IMR-90 (cell line): ENCODE results near the gene NXPE1. TPM values are rescaled to one million over a fixed set of nuclear protein-coding genes. Genes with fewer than 3 reads are reported as not detected.

Experiments used
- ATAC-seq: fragments of 200-7000 bp; cut with Tn5 transposase; 2 replicates; pipeline ENCODE4 v1.9.1; 2020; ENCODE audit warnings: low read depth, mild to moderate bottlenecking, moderate library complexity
- BruUV-seq: library from RNA; stranded (reverse); fragments of 400-500 nt; replicated peaks from 2 replicates; lab custom pipeline; 2021; lab: Mats Ljungman, UMichigan
- CTCF ChIA-PET: fragments of 300-600 bp; formaldehyde crosslinking; extraction: SDS; loops from one replicate; lab custom pipeline; 2021; ENCODE audit warnings: antibody characterized with exemption; lab: Yijun Ruan, JAX
- POLR2A ChIA-PET: fragments of 300-600 bp; sonication (Branson Sonifier 250); formaldehyde crosslinking; loops from one replicate; lab custom pipeline; 2022; ENCODE audit warnings: antibody characterized with exemption; ENCODE audit not compliant: unreplicated experiment; lab: Charles Lee
- DNase-seq: peaks from one replicate; pipeline ENCODE4 v3.0.0; 2013
- H2AFZ ChIP-seq: replicated peaks from 2 replicates; pipeline ENCODE3; 2013; ENCODE audit warnings: low read length, mild to moderate bottlenecking; ENCODE audit not compliant: poor library complexity
- H2AK5ac ChIP-seq: 2 replicates; pipeline ENCODE4 v1.6.1; 2013; ENCODE audit warnings: low read depth, low read length, inconsistent platforms
- H2AK9ac ChIP-seq: replicated peaks from 2 replicates; pipeline ENCODE3; 2013; ENCODE audit warnings: mild to moderate bottlenecking, low read depth, low read length, moderate library complexity; ENCODE audit not compliant: poor library complexity
- H2BK120ac ChIP-seq: 2 replicates; pipeline ENCODE4 v1.6.1; 2013; ENCODE audit warnings: low read depth, low read length, inconsistent platforms
- H2BK15ac ChIP-seq: 3 replicates; pipeline ENCODE4 v1.6.1; 2013; ENCODE audit warnings: low read depth, low read length, inconsistent platforms
- H2BK20ac ChIP-seq: 2 replicates; pipeline ENCODE4 v1.6.1; 2013; ENCODE audit warnings: low read depth, mild to moderate bottlenecking, inconsistent platforms, low read length, moderate library complexity
- H2BK5ac ChIP-seq: 2 replicates; pipeline ENCODE4 v1.6.1; 2013; ENCODE audit warnings: mild to moderate bottlenecking, low read depth, low read length, inconsistent platforms; ENCODE audit not compliant: poor library complexity, severe bottlenecking
- H3K14ac ChIP-seq: replicated peaks from 2 replicates; pipeline ENCODE4 v1.6.1; 2013; ENCODE audit warnings: low read depth, low read length, inconsistent platforms
- H3K18ac ChIP-seq: 2 replicates; pipeline ENCODE4 v1.6.1; 2013; ENCODE audit warnings: low read depth, low read length, control low read depth
- H3K23ac ChIP-seq: 2 replicates; pipeline ENCODE4 v1.6.1; 2013; ENCODE audit warnings: low read depth, low read length, inconsistent platforms
- H3K27ac ChIP-seq: 2 replicates; pipeline ENCODE4 v1.5.1; 2013; ENCODE audit warnings: mild to moderate bottlenecking, control low read depth, low read length; ENCODE audit not compliant: insufficient read depth
- H3K27me3 ChIP-seq: 2 replicates; pipeline ENCODE4 v1.6.1; 2013; ENCODE audit warnings: low read length; ENCODE audit not compliant: control insufficient read depth, insufficient read depth
- H3K36me3 ChIP-seq: 2 replicates; pipeline ENCODE4 v1.6.1; 2013; ENCODE audit warnings: low read length, mixed read lengths; ENCODE audit not compliant: control insufficient read depth, insufficient read depth
- H3K4ac ChIP-seq: 2 replicates; pipeline ENCODE4 v1.6.1; 2013; ENCODE audit warnings: low read depth, low read length, inconsistent platforms
- H3K4me1 ChIP-seq: 2 replicates; pipeline ENCODE4 v1.6.1; 2013; ENCODE audit warnings: low read length, mixed read lengths; ENCODE audit not compliant: control insufficient read depth, insufficient read depth
- H3K4me2 ChIP-seq: 2 replicates; pipeline ENCODE4 v1.6.1; 2013; ENCODE audit warnings: low read depth, mild to moderate bottlenecking, control low read depth, low read length, moderate library complexity
- H3K4me3 ChIP-seq: 2 replicates; pipeline ENCODE4 v1.5.1; 2013; ENCODE audit warnings: low read depth, mild to moderate bottlenecking, control low read depth, low read length, moderate library complexity; ENCODE audit not compliant: insufficient read depth
- H3K56ac ChIP-seq: 2 replicates; pipeline ENCODE4 v1.6.1; 2013; ENCODE audit warnings: low read length, inconsistent platforms; ENCODE audit not compliant: insufficient read depth; ENCODE audit errors: extremely low read depth
- H3K79me1 ChIP-seq, 2 experiments: 2 replicates each; pipeline ENCODE4 v1.6.1; 2013; ENCODE audit warnings: low read length in 2 of 2, inconsistent platforms in 1 of 2, low read depth in 1 of 2
- H3K9ac ChIP-seq: 2 replicates; pipeline ENCODE4 v1.6.1; 2013; ENCODE audit warnings: low read depth, low read length, control low read depth
- H3K9me1 ChIP-seq: 2 replicates; pipeline ENCODE4 v1.6.1; 2013; ENCODE audit warnings: low read length, inconsistent platforms; ENCODE audit not compliant: insufficient read depth
- H3K9me3 ChIP-seq: 2 replicates; pipeline ENCODE4 v1.6.1; 2013; ENCODE audit warnings: low read length; ENCODE audit not compliant: control insufficient read depth, insufficient read depth
- H4K20me1 ChIP-seq: 2 replicates; pipeline ENCODE4 v1.6.1; 2013; ENCODE audit warnings: low read length, inconsistent platforms; ENCODE audit not compliant: insufficient read depth
- H4K5ac ChIP-seq: 2 replicates; pipeline ENCODE4 v1.6.1; 2013; ENCODE audit warnings: mild to moderate bottlenecking, low read depth, low read length, control low read depth
- H4K8ac ChIP-seq, 2 experiments: 2 replicates each; pipeline ENCODE4 v1.6.1; 2013; ENCODE audit warnings: low read depth in 2 of 2, low read length in 2 of 2, control low read depth in 1 of 2, inconsistent platforms in 1 of 2
- H4K91ac ChIP-seq: 2 replicates; pipeline ENCODE4 v1.6.1; 2013; ENCODE audit warnings: low read depth, low read length, inconsistent platforms; ENCODE audit not compliant: insufficient read depth
- BHLHE40 ChIP-seq: fragments of 150-350 bp; IDR thresholded peaks from 2 replicates; pipeline ENCODE4 v1.6.1; 2016; ENCODE audit warnings: mild to moderate bottlenecking, low read depth, low read length
- CEBPB ChIP-seq: IDR thresholded peaks from 2 replicates; pipeline ENCODE4 v1.6.1; 2012; ENCODE audit warnings: low read depth, low read length, improper control_type of control experiment
- CHD1 ChIP-seq: IDR thresholded peaks from 2 replicates; pipeline ENCODE4 v1.6.1; 2012; ENCODE audit warnings: low read depth, low read length, improper control_type of control experiment
- CTCF ChIP-seq: conservative IDR thresholded peaks from 2 replicates; pipeline ENCODE4 v1.5.1; 2012; ENCODE audit warnings: mild to moderate bottlenecking, low read depth, low read length, improper control_type of control experiment
- MAFK ChIP-seq: IDR thresholded peaks from 2 replicates; pipeline ENCODE4 v1.6.1; 2012; ENCODE audit warnings: low read depth, low read length, improper control_type of control experiment
- MAZ ChIP-seq: IDR thresholded peaks from 2 replicates; pipeline ENCODE4 v1.6.1; 2012; ENCODE audit warnings: low read depth, mild to moderate bottlenecking, low read length, improper control_type of control experiment, moderate library complexity, borderline replicate concordance
- NFE2L2 ChIP-seq: fragments of 150-350 bp; IDR thresholded peaks from 2 replicates; pipeline ENCODE4 v1.6.1; 2016; ENCODE audit warnings: low read depth, mild to moderate bottlenecking, low read length
- RAD21 ChIP-seq: IDR thresholded peaks from 2 replicates; pipeline ENCODE4 v1.6.1; 2012; ENCODE audit warnings: low read length, improper control_type of control experiment
- RCOR1 ChIP-seq: IDR thresholded peaks from 2 replicates; pipeline ENCODE4 v1.6.1; 2012; ENCODE audit warnings: mild to moderate bottlenecking, low read length, improper control_type of control experiment; ENCODE audit not compliant: insufficient replicate concordance
- RFX5 ChIP-seq: IDR thresholded peaks from 2 replicates; pipeline ENCODE4 v1.8.0; 2012; ENCODE audit warnings: low read depth, mild to moderate bottlenecking, low read length, moderate library complexity
- SMC3 ChIP-seq: fragments of 150-350 bp; IDR thresholded peaks from 2 replicates; pipeline ENCODE4 v1.6.1; 2016; ENCODE audit warnings: low read depth, mild to moderate bottlenecking, antibody characterized with exemption, low read length, moderate library complexity
- WGBS, 2 experiments: methylation state at CpG; one replicate each; pipeline versions ENCODE4 v1.1.5 to v1.1.7; 2013; ENCODE audit warnings: missing lambda C conversion rate in 2 of 2; ENCODE audit not compliant: insufficient read length in 1 of 2; ENCODE audit errors: extremely low coverage in 2 of 2; 5-methylcytosine and 5-hydroxymethylcytosine counted together
- dilution Hi-C: fragments of 300-500 bp; cut with HindIII; formaldehyde crosslinking; loops from one replicate; pipeline ENCODE4 v1.14.3; 2018; ENCODE audit warnings: low sequenced_read_pairs; ENCODE audit not compliant: unreplicated experiment
- in situ Hi-C: fragments of 300-500 bp; cut with MboI; formaldehyde crosslinking; loops from 3 replicates; pipeline ENCODE4 v1.14.3; 2019; ENCODE audit warnings: low sequenced_read_pairs, inconsistent platforms, mixed read lengths
- intact Hi-C: fragments of 100-400 bp; cut with micrococcal nuclease; formaldehyde crosslinking; loops from 2 replicates; pipeline ENCODE4 v1.10.0; 2022
- polyA plus RNA-seq, 3 experiments: library from polyadenylated mRNA; depleted of rRNA; stranded (reverse); fragments of >200 nt; gene quantifications; 2 replicates each; pipeline ENCODE4 v1.2.3, GENCODE V29; 2012; ENCODE audit warnings: low replicate concordance in 1 of 3
- total RNA-seq: library from RNA; depleted of rRNA; stranded (reverse); fragments of >200 nt; gene quantifications from 2 replicates; pipeline ENCODE4 v1.2.3, GENCODE V29; 2012
- TF ChIP-seq, protein P1 (sequence below): fragments of 150-350 bp; IDR thresholded peaks from 2 replicates; pipeline ENCODE4 v1.6.1; 2016; ENCODE audit warnings: low read depth, mild to moderate bottlenecking, low read length, moderate library complexity, borderline replicate concordance
- TF ChIP-seq, protein P2 (sequence below): fragments of 150-350 bp; IDR thresholded peaks from 2 replicates; pipeline ENCODE4 v1.6.1; 2017; ENCODE audit warnings: mild to moderate bottlenecking, antibody characterized with exemption, low read length, low read depth

NXPE1 gene
- total and polyA plus RNA-seq, 2 of the 4 experiments (the other 2 are of a cell fraction): not detected

- H2BK120ac ChIP-seq: no peak overlapping the region
- peaks cover 2% of the 10 kb centered on the region; the same call in 1 of the 2 replicates for H3K9me3 ChIP-seq
- H2AK5ac ChIP-seq: no peak overlapping the region
- no peak overlapping the region for H2BK5ac ChIP-seq
- no peak for ATAC-seq
- H3K56ac ChIP-seq: no peak overlapping the region
- H3K4me2 ChIP-seq: no peak overlapping the region
- no peaks in the 10 kb centered on the region for H3K27me3 ChIP-seq
- H3K23ac ChIP-seq: no peak overlapping the region
- no peak overlapping the region for H3K27ac ChIP-seq
- H4K91ac ChIP-seq: no peak overlapping the region
- no peaks in the 10 kb centered on the region for H3K9me1 ChIP-seq
- no peak overlapping the region for H3K9ac ChIP-seq
- no peaks in the 10 kb centered on the region for H3K36me3 ChIP-seq
- no peak overlapping the region for H2BK15ac ChIP-seq
- H4K5ac ChIP-seq: no peak overlapping the region
- H2AK9ac ChIP-seq: no peak overlapping the region
- intact Hi-C loops: no loop called here
- dilution Hi-C loops: no loop called here
- H4K20me1 ChIP-seq: no peaks in the 10 kb centered on the region
- no peak for DNase-seq
- POLR2A ChIA-PET: no interaction called here
- no peak overlapping the region for H3K4ac ChIP-seq
- H2BK20ac ChIP-seq: no peak overlapping the region
- H2AFZ ChIP-seq: no peak overlapping the region
- CTCF ChIA-PET: no interaction called here
- H3K18ac ChIP-seq: no peak overlapping the region
- in situ Hi-C loops: no loop called here
- WGBS, 2 experiments: 10% methylated on average over 1 of the region's 2 CpGs; no CpG with 5 or more reads in 1 of the 2 experiments
- no peaks in the 10 kb centered on the region for H3K79me1 ChIP-seq
- TF ChIP-seq MAZ (no peak), MAFK (no peak), CHD1 (no peak), RCOR1 (no peak), NFE2L2 (no peak), RAD21 (no peak), CEBPB (no peak), CTCF (no peak), BHLHE40 (no peak), RFX5 (no peak), SMC3 (no peak)
- TF ChIP-seq, protein P1, sequence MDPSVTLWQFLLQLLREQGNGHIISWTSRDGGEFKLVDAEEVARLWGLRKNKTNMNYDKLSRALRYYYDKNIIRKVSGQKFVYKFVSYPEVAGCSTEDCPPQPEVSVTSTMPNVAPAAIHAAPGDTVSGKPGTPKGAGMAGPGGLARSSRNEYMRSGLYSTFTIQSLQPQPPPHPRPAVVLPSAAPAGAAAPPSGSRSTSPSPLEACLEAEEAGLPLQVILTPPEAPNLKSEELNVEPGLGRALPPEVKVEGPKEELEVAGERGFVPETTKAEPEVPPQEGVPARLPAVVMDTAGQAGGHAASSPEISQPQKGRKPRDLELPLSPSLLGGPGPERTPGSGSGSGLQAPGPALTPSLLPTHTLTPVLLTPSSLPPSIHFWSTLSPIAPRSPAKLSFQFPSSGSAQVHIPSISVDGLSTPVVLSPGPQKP: no peak
- TF ChIP-seq, protein P2, sequence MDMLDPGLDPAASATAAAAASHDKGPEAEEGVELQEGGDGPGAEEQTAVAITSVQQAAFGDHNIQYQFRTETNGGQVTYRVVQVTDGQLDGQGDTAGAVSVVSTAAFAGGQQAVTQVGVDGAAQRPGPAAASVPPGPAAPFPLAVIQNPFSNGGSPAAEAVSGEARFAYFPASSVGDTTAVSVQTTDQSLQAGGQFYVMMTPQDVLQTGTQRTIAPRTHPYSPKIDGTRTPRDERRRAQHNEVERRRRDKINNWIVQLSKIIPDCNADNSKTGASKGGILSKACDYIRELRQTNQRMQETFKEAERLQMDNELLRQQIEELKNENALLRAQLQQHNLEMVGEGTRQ: no peak
- no peaks in the 10 kb centered on the region for H3K4me1 ChIP-seq
- H4K8ac ChIP-seq: no peak overlapping the region
- H3K4me3 ChIP-seq: no peak overlapping the region
- no TSS peak for BruUV-seq
- no peak overlapping the region for H3K14ac ChIP-seq
Measured at GRCh38 chr11:114522818-114523217, 36.9 kb downstream of the NXPE1 start.
